PC-9 (cell line): ENCODE measurements around the gene PDE8A. TPM values are rescaled to one million over a fixed set of nuclear protein-coding genes. Genes with fewer than 3 reads are reported as not detected.

Experiments
- BruUV-seq: library from RNA; stranded (reverse); fragments of 400-500 nt; replicated peaks from 2 replicates; lab custom pipeline; 2021; lab: Mats Ljungman, UMichigan
- CTCF ChIA-PET: fragments of 300-600 bp; sonication (Branson Sonifier 250); formaldehyde crosslinking; loops from one replicate; lab custom pipeline; 2022; ENCODE audit warnings: antibody characterized with exemption; lab: Charles Lee
- POLR2A ChIA-PET: fragments of 300-600 bp; sonication (Branson Sonifier 250); formaldehyde crosslinking; loops from one replicate; lab custom pipeline; 2022; ENCODE audit warnings: antibody characterized with exemption; ENCODE audit not compliant: unreplicated experiment; lab: Charles Lee
- DNase-seq, 2 experiments: peaks; one replicate each; pipeline versions ENCODE4 v3.0.0 to v3.0.0-alpha.2; 2015 to 2022; ENCODE audit warnings: mixed read lengths in 1 of 2
- H2AFZ ChIP-seq: fragments of 200-600 bp; sonication (generic); 2 replicates; pipeline ENCODE4 v1.8.1; 2017; ENCODE audit warnings: antibody characterized with exemption
- H3F3A ChIP-seq: fragments of 200-600 bp; sonication (generic); 2 replicates; pipeline ENCODE4 v1.8.1; 2017; ENCODE audit warnings: antibody characterized with exemption, mild to moderate bottlenecking, low read depth; ENCODE audit not compliant: insufficient read depth
- H3K27ac ChIP-seq: fragments of 200-600 bp; sonication (generic); 2 replicates; pipeline ENCODE4 v1.6.1; 2016; ENCODE audit warnings: mixed run types
- H3K27me3 ChIP-seq: fragments of 200-600 bp; sonication (generic); 2 replicates; pipeline ENCODE4 v1.6.1; 2016; ENCODE audit warnings: low read depth, mixed run types; ENCODE audit not compliant: insufficient read depth
- H3K36me3 ChIP-seq: fragments of 200-600 bp; sonication (generic); 2 replicates; pipeline ENCODE4 v1.6.1; 2016; ENCODE audit warnings: low read depth, mixed run types
- H3K4me1 ChIP-seq: fragments of 200-600 bp; sonication (generic); replicated peaks from 2 replicates; pipeline ENCODE4 v1.6.1; 2016; ENCODE audit warnings: mixed run types; ENCODE audit not compliant: insufficient read depth
- H3K4me2 ChIP-seq: fragments of 200-600 bp; sonication (generic); 2 replicates; pipeline ENCODE4 v1.6.1; 2017; ENCODE audit warnings: mixed run types
- H3K4me3 ChIP-seq: fragments of 200-600 bp; sonication (generic); 2 replicates; pipeline ENCODE4 v1.6.1; 2016; ENCODE audit warnings: mixed run types
- H3K79me2 ChIP-seq: fragments of 200-600 bp; sonication (generic); 2 replicates; pipeline ENCODE4 v1.6.1; 2017; ENCODE audit warnings: low read depth, mixed run types
- H3K9me2 ChIP-seq: fragments of 200-600 bp; sonication (generic); 2 replicates; pipeline ENCODE4 v1.8.1; 2017; ENCODE audit warnings: mild to moderate bottlenecking; ENCODE audit not compliant: insufficient read depth
- H3K9me3 ChIP-seq: fragments of 200-600 bp; sonication (generic); 2 replicates; pipeline ENCODE4 v1.8.1; 2016; ENCODE audit warnings: low read depth; ENCODE audit not compliant: insufficient read depth
- H4K20me1 ChIP-seq: fragments of 200-600 bp; sonication (generic); 2 replicates; pipeline ENCODE4 v1.8.1; 2017; ENCODE audit not compliant: insufficient read depth
- EZH2 ChIP-seq: fragments of 200-600 bp; sonication (generic); IDR thresholded peaks from 2 replicates; pipeline ENCODE4 v1.8.0; 2017; ENCODE audit warnings: antibody characterized with exemption, low read depth
- intact Hi-C: fragments of 100-400 bp; cut with micrococcal nuclease; formaldehyde crosslinking; loops from one replicate; pipeline ENCODE4 v1.10.0; 2022; ENCODE audit not compliant: unreplicated experiment
- total RNA-seq: library from RNA; stranded (reverse); gene quantifications from 2 replicates; pipeline ENCODE4 v1.2.3, GENCODE V29; 2021
- TF ChIP-seq, protein P1 (sequence below): fragments of 200-600 bp; sonication (generic); conservative IDR thresholded peaks from 2 replicates; pipeline ENCODE4 v1.6.1; 2017; ENCODE audit warnings: mixed run types, antibody characterized with exemption, mild to moderate bottlenecking, moderate library complexity

PDE8A gene
- total RNA-seq, 1 experiment from 2014 or later, result 47.3 TPM

DNA sequence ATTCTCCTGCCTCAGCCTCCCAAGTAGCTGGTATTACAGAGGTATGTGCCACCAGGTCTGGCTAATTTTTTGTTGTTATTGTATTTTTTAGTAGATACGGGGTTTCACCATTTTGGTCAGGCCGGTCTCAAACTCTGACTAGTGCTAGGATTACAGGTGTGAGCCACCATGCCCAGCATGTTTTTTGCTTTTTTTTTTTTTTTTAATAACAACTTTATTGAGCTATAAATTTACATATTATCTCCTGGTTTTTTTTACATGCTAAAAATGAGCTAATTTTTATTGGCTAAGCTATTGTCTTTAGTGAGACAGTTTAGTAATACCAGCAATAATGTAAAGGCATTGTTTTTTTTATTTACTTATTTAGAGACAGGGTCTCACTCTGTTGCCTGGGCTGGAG, 105.2 kb downstream of the PDE8A start:
- Histone ChIP-seq H3F3A (peaks cover 4% of the 10 kb centered on the region; the same call in 1 of the 2 replicates), H3K27me3 (no peaks in the 10 kb centered on the region), H2AFZ (no peak overlapping the region), H3K36me3 (peaks cover 4% of the 10 kb centered on the region; the same call in 1 of the 2 replicates), H3K79me2 (no peaks in the 10 kb centered on the region), H4K20me1 (no peaks in the 10 kb centered on the region), H3K4me1 (no peaks in the 10 kb centered on the region), H3K9me3 (no peaks in the 10 kb centered on the region), H3K9me2 (no peaks in the 10 kb centered on the region), H3K4me3 (no peak overlapping the region), H3K4me2 (no peak overlapping the region), H3K27ac (no peak overlapping the region)
- DNase-seq, result no peak
- no TSS peak for BruUV-seq
- ChIA-PET CTCF (no interaction called here), POLR2A (interaction anchor here (0.6 to 0.7 kb wide), 2 partner anchors 48 to 1463 kb away, joined by 4 to 5 read pairs; no protein-coding TSS in a partner anchor)
- TF ChIP-seq, protein P1, sequence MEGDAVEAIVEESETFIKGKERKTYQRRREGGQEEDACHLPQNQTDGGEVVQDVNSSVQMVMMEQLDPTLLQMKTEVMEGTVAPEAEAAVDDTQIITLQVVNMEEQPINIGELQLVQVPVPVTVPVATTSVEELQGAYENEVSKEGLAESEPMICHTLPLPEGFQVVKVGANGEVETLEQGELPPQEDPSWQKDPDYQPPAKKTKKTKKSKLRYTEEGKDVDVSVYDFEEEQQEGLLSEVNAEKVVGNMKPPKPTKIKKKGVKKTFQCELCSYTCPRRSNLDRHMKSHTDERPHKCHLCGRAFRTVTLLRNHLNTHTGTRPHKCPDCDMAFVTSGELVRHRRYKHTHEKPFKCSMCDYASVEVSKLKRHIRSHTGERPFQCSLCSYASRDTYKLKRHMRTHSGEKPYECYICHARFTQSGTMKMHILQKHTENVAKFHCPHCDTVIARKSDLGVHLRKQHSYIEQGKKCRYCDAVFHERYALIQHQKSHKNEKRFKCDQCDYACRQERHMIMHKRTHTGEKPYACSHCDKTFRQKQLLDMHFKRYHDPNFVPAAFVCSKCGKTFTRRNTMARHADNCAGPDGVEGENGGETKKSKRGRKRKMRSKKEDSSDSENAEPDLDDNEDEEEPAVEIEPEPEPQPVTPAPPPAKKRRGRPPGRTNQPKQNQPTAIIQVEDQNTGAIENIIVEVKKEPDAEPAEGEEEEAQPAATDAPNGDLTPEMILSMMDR, result no peak
- TF ChIP-seq EZH2, result no peak
- intact Hi-C loops, result no loop called here

DNA sequence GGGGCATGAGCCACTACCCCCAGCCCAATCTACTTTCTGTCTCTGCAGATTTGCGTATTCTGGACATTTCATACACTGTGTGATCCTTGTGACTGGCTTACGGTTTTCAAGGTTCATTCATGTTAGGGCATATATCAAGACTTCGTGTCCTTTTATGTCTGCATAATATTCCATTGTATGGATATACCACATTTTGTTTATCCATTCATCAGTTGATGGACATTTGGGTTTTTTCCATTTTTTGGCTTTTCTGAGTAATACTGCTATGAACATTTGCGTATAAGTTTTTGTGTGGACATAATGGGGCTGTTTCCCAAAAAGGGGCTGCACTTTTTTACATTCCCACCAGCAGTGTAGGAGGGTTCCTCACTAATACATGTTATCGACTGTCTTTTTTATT, 106.6 kb downstream of the PDE8A start:
- intact Hi-C loops, result no loop called here
- no peaks in the 10 kb centered on the region for H4K20me1 ChIP-seq
- no peak overlapping the region for H2AFZ ChIP-seq
- POLR2A ChIA-PET, result no interaction called here
- H3K79me2 ChIP-seq, result no peaks in the 10 kb centered on the region
- no peak overlapping the region for H3K27ac ChIP-seq
- no peaks in the 10 kb centered on the region for H3K27me3 ChIP-seq
- H3K9me2 ChIP-seq, result no peaks in the 10 kb centered on the region
- peaks cover 4% of the 10 kb centered on the region; the same call in 1 of the 2 replicates for H3F3A ChIP-seq
- peaks cover 4% of the 10 kb centered on the region; the same call in 1 of the 2 replicates for H3K36me3 ChIP-seq
- no TSS peak for BruUV-seq
- no peak for DNase-seq
- no peak for TF ChIP-seq EZH2
- TF ChIP-seq, protein P1, result no peak
- no peak overlapping the region for H3K4me2 ChIP-seq
- no peaks in the 10 kb centered on the region for H3K4me1 ChIP-seq
- H3K9me3 ChIP-seq, result no peaks in the 10 kb centered on the region
- H3K4me3 ChIP-seq, result no peak overlapping the region
- CTCF ChIA-PET, result no interaction called here

DNA sequence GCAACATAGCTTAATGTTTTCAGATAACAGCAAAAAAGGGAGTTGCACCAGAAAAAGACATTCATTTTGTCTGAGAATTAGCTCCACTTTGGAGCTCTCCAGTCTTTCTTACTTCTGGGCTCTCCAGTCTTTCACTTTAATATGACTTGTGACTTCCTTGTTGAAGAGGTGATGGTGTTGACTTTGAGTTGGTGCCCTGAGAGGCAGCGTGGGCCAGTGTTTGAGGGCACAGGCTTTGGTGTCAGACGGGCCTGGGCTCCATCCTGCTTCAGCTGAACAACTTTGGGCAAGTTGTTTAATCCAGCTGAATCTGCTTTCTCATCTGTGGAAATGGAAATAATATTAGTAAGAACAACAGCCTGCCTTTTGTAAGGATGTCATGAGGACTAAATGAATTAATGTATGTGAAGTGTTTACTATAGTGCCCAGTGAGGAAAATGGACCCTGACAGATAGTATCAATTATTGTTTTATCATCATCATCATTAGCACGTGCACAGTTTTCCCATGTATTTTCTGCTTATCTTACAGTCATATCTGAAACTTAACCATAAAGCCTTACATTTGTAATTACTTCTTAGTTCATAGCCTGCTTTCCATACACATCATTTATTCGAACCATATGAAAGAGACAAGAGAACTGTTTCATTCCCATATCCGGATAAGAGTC, 108.4 kb downstream of the PDE8A start:
- Histone ChIP-seq H3K4me1 (no peaks in the 10 kb centered on the region), H4K20me1 (no peaks in the 10 kb centered on the region), H3K4me3 (no peak overlapping the region), H3K36me3 (peaks cover 4% of the 10 kb centered on the region; the same call in 1 of the 2 replicates), H3K27me3 (no peaks in the 10 kb centered on the region), H2AFZ (no peak overlapping the region), H3K9me3 (no peaks in the 10 kb centered on the region), H3K4me2 (no peak overlapping the region), H3K79me2 (no peaks in the 10 kb centered on the region), H3K27ac (no peak overlapping the region), H3K9me2 (no peaks in the 10 kb centered on the region), H3F3A (0 out of 2 replicates have a peak, but pooled peaks cover 4% of the 10 kb centered on the region)
- DNase-seq, result no peak
- POLR2A ChIA-PET, result no interaction called here
- no peak for TF ChIP-seq EZH2
- TF ChIP-seq, protein P1, result no peak
- intact Hi-C loops, result no loop called here
- no TSS peak for BruUV-seq
- CTCF ChIA-PET, result no interaction called here
